GM13976 (cell line): ENCODE results near the gene FBXL16.

Source experiments
- DNase-seq: peaks from one replicate; pipeline ENCODE4 v3.0.0; 2012; ENCODE audit warnings: low spot score
- in situ Hi-C: fragments of 300-500 bp; cut with MboI; formaldehyde crosslinking; loops from one replicate; pipeline ENCODE4 v1.12.0; 2022; ENCODE audit warnings: low sequenced_read_pairs, mixed read lengths, inconsistent platforms; ENCODE audit not compliant: unreplicated experiment
- TF ChIP-seq, protein P1 (sequence below): IDR thresholded peaks from 2 replicates; pipeline ENCODE4 v1.5.1; 2012; ENCODE audit warnings: borderline replicate concordance, mild to moderate bottlenecking; ENCODE audit not compliant: insufficient read depth; ENCODE audit errors: extremely low read depth, missing control alignments, control extremely low read depth

Gene FBXL16

GRCh38 chr16:647173-647902 lies 58.3 kb downstream of the FBXL16 start:
- TF ChIP-seq, protein P1, sequence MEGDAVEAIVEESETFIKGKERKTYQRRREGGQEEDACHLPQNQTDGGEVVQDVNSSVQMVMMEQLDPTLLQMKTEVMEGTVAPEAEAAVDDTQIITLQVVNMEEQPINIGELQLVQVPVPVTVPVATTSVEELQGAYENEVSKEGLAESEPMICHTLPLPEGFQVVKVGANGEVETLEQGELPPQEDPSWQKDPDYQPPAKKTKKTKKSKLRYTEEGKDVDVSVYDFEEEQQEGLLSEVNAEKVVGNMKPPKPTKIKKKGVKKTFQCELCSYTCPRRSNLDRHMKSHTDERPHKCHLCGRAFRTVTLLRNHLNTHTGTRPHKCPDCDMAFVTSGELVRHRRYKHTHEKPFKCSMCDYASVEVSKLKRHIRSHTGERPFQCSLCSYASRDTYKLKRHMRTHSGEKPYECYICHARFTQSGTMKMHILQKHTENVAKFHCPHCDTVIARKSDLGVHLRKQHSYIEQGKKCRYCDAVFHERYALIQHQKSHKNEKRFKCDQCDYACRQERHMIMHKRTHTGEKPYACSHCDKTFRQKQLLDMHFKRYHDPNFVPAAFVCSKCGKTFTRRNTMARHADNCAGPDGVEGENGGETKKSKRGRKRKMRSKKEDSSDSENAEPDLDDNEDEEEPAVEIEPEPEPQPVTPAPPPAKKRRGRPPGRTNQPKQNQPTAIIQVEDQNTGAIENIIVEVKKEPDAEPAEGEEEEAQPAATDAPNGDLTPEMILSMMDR = no peak
- DNase-seq = no peak
- in situ Hi-C loops = no loop called here

DNA sequence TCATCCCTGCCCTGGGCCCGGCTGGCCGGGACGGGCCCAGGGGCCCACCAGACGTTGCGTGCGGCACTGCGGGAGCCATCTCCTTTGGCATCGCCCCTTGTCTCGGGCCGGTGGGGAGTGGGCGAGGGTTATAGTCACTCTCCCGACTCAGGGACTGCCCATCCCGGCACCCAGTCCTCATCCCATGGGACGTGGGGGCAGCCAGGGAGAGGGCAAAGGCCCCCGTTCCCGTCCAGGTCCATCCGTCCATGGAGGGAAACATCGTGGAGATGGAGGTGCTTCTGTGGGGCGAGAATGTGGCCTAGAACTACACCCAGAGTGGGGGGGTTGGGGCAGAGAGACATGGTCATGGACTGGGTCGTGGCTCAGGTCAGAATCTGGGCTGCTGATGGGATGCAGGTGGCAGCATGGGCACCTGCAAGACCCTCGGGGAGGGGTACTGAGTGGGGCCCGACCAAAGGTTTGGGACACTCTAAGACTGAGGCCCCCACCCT lies 58.9 kb downstream of the FBXL16 start:
- TF ChIP-seq, protein P1 = no peak
- no peak for DNase-seq
- in situ Hi-C loops = no loop called here

DNA sequence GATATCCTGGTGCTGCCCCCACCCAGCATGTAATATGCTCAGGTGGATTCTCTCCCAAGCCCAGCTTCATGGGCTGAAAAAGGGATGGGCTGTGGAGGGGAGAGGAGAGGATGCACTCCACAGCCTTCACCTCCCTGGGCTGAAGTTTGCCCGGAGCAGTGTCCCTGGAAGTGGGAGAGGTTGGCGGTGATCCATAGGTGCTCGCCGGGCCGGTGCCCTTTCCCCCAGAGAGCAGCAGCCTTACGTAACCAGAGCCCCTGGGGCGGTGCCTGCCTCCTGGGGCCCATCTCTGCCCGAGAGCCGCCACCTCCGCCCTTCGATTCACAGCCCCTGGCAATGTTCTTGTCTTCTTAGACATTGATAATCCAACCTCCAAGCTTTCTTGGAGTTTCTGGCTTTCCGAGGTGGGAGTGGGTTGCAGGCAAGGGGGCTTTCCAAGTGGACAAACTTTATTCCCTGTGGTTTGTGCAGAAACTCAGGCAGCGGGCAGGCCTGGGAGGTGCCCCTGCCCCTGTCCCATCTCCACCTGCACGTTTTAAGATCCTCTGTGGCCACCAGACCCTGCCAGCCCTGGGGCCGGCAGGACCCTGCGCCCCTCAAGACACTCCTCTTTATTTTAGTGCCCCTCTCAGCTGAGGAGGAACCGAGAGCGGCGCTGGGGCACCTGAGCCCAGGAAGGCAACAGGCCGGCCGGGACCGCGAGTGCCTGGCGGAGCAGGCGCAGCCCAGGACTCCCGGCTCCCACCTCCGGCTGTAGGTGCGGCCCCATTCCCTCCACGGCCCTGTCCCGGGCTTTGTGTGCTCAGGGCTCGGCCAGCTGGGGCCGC lies 59.5 kb downstream of the FBXL16 start:
- in situ Hi-C loops = no loop called here
- DNase-seq = no peak
- TF ChIP-seq, protein P1 = no peak

DNA sequence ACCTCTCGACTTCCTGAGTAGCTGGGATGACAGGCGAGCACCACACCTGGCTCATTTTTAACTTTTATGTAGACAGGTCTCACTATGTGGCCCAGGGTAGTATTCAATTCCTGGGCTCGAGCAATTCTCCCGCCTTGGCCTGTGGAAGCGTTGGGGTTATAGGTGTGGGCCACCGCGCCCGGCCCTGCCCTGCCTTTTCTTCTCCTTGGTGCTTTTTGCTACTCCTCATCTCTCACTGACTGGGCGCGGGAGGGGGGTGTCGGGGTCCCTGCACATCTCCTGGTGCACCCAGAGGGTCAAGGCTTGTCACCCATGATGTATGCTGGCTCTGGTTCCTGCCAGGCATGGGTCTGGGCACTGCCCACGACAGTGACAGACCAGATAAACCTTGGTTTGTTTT lies 61.0 kb downstream of the FBXL16 start:
- in situ Hi-C loops = no loop called here
- DNase-seq = no peak
- TF ChIP-seq, protein P1 = no peak

GRCh38 chr16:643050-643368 lies 62.6 kb downstream of the FBXL16 start:
- in situ Hi-C loops = no loop called here
- no peak for DNase-seq
- TF ChIP-seq, protein P1 = no peak
